A673 (cell line): ENCODE results near the gene SLC22A6.

ENCODE experiments used
- EZH2 ChIP-seq: fragments of 200-600 bp; sonication (generic); IDR thresholded peaks from 2 replicates; pipeline ENCODE4 v1.6.1; 2017; ENCODE audit warnings: borderline replicate concordance, low read depth, mild to moderate bottlenecking, mixed read lengths, antibody characterized with exemption, low read length; ENCODE audit not compliant: poor library complexity, severe bottlenecking
- TF ChIP-seq, protein P1 (sequence below): fragments of 300-800, 200-600 bp; sonication (generic); conservative IDR thresholded peaks from 2 replicates; pipeline ENCODE4 v1.5.1; 2017; ENCODE audit warnings: low read depth, mild to moderate bottlenecking, antibody characterized with exemption, low read length, moderate library complexity, mixed read lengths

DNA sequence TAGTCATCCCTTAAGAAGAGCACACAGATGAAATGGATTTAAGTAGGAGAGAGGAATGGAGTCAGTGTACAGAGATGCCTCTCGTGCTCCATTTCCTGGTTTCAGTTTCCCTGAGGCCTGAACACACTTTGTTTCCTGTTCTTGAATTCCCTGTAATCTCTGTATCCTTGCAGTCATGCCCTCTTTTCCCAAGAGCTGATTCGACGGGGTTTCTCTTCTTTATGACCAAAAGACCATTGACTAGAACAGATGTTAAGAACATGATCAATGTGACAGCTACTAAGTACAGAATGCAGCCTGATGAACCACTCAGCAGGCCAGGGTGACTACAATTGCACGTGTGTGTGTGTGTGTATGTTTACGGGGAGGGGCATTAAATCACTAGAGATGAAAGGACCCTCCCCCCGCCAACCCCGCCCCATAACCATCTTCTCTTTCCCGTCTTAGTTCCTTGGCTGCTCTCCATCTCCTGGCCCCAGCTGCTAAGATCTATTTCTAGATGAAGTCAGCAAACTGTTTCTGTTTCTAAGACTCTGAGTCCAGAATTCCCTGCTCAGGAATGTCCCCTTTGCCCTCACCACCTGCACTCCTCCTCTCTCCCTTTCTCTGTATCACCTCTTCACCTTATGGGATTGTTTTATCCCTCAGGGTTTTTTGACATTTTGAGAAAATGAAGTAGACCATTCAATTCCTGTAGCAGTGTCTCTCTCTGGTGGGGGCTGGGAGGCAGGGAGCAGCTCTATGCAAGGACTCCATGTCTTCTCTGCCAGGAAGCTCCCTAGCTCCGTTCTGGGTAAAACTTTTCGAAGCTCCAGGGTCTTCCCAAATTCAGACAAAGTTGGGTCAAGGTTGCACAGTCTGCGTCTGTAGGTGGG is 26.0 kb downstream of the SLC22A6 start:
- TF ChIP-seq, protein P1, sequence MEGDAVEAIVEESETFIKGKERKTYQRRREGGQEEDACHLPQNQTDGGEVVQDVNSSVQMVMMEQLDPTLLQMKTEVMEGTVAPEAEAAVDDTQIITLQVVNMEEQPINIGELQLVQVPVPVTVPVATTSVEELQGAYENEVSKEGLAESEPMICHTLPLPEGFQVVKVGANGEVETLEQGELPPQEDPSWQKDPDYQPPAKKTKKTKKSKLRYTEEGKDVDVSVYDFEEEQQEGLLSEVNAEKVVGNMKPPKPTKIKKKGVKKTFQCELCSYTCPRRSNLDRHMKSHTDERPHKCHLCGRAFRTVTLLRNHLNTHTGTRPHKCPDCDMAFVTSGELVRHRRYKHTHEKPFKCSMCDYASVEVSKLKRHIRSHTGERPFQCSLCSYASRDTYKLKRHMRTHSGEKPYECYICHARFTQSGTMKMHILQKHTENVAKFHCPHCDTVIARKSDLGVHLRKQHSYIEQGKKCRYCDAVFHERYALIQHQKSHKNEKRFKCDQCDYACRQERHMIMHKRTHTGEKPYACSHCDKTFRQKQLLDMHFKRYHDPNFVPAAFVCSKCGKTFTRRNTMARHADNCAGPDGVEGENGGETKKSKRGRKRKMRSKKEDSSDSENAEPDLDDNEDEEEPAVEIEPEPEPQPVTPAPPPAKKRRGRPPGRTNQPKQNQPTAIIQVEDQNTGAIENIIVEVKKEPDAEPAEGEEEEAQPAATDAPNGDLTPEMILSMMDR: no peak
- no peak for TF ChIP-seq EZH2
